CD14-positive monocyte (primary cell): ENCODE results near the gene SYT8. TPM values are rescaled to one million over a fixed set of nuclear protein-coding genes. Genes with fewer than 3 reads are reported as not detected.

Experiments
- DNase-seq, 3 donors: peaks; one replicate each; pipeline ENCODE4 v3.0.0-alpha.2; 2011 to 2022
- H2AFZ ChIP-seq: 2 replicates; pipeline ENCODE4 v1.6.0; 2012; ENCODE audit warnings: mild to moderate bottlenecking, low read depth, low read length, inconsistent platforms; ENCODE audit not compliant: insufficient read depth, poor library complexity, severe bottlenecking
- H3K27ac ChIP-seq, 2 donors: 1 replicate in 1 of 2; 2 replicates in 1 of 2; pipeline ENCODE4 v1.5.1; 2012 to 2013; ENCODE audit warnings: low read length in 2 of 2, control low read depth in 1 of 2, inconsistent platforms in 1 of 2, low read depth in 1 of 2, mild to moderate bottlenecking in 1 of 2
- H3K27me3 ChIP-seq, 2 donors: one replicate each; pipeline versions ENCODE4 v1.6.0 to v1.6.1; 2011 to 2013; ENCODE audit warnings: low read length in 2 of 2; ENCODE audit not compliant: control insufficient read depth in 2 of 2, insufficient read depth in 2 of 2
- H3K36me3 ChIP-seq, 2 donors: replicated peaks in 1 of 2; 1 replicate in 1 of 2; 2 replicates in 1 of 2; pipeline versions ENCODE4 v1.5.1 to v1.6.1; 2012 to 2013; ENCODE audit warnings: low read length in 2 of 2, control low read depth in 1 of 2, inconsistent platforms in 1 of 2, mild to moderate bottlenecking in 1 of 2; ENCODE audit not compliant: insufficient read depth in 2 of 2, control insufficient read depth in 1 of 2
- H3K4me1 ChIP-seq, 2 donors: 1 replicate in 1 of 2; 2 replicates in 1 of 2; pipeline versions ENCODE4 v1.5.1 to v1.6.1; 2012 to 2013; ENCODE audit warnings: low read length in 2 of 2, control low read depth in 1 of 2, inconsistent platforms in 1 of 2, mild to moderate bottlenecking in 1 of 2, moderate library complexity in 1 of 2; ENCODE audit not compliant: insufficient read depth in 2 of 2, control insufficient read depth in 1 of 2
- H3K4me2 ChIP-seq: replicated peaks from 2 replicates; pipeline ENCODE3; 2012; ENCODE audit warnings: low read length, moderate library complexity, mild to moderate bottlenecking; ENCODE audit not compliant: poor library complexity, severe bottlenecking; ENCODE audit errors: extremely low read depth
- H3K4me3 ChIP-seq, 3 experiments: fragments of 200-600 bp in 1 of 3; sonication (generic) in 1 of 3; replicated peaks in 1 of 3; 1 replicate in 2 of 3; 2 replicates in 1 of 3; pipeline ENCODE4 v1.5.1; 2011 to 2013; ENCODE audit warnings: low read length in 3 of 3, mild to moderate bottlenecking in 3 of 3, control low read depth in 2 of 3, low read depth in 2 of 3, inconsistent platforms in 1 of 3, moderate library complexity in 1 of 3
- H3K79me2 ChIP-seq: 2 replicates; pipeline ENCODE4 v1.6.0; 2012; ENCODE audit warnings: mild to moderate bottlenecking, control low read depth, inconsistent platforms, low read length, moderate library complexity; ENCODE audit not compliant: insufficient read depth
- H3K9ac ChIP-seq: 2 replicates; pipeline ENCODE4 v1.6.0; 2017; ENCODE audit warnings: low read length, mild to moderate bottlenecking; ENCODE audit not compliant: insufficient read depth, poor library complexity, severe bottlenecking
- H3K9me3 ChIP-seq, 2 donors: replicated peaks in 1 of 2; 1 replicate in 1 of 2; 2 replicates in 1 of 2; pipeline versions ENCODE4 v1.5.1 to v1.6.1; 2012 to 2013; ENCODE audit warnings: low read length in 2 of 2, control low read depth in 1 of 2; ENCODE audit not compliant: control insufficient read depth in 1 of 2, insufficient read depth in 1 of 2
- H4K20me1 ChIP-seq: 2 replicates; pipeline ENCODE4 v1.6.0; 2012; ENCODE audit warnings: mild to moderate bottlenecking, low read length, control low read depth, moderate library complexity; ENCODE audit not compliant: insufficient read depth
- H3K27ac Mint-ChIP-seq, 7 donors: one replicate each; pipeline ENCODE4 v1.8.0; 2020; ENCODE audit warnings: mild to moderate bottlenecking in 7 of 7, mixed read lengths in 7 of 7, moderate library complexity in 6 of 7, inconsistent platforms in 2 of 7
- H3K27me3 Mint-ChIP-seq, 3 donors: one replicate each; pipeline ENCODE4 v1.8.0; 2021 to 2022; ENCODE audit warnings: low read depth in 3 of 3, mild to moderate bottlenecking in 3 of 3, mixed read lengths in 3 of 3, moderate library complexity in 3 of 3, inconsistent platforms in 1 of 3
- H3K36me3 Mint-ChIP-seq, 2 donors: one replicate each; pipeline ENCODE4 v1.8.0; 2020; ENCODE audit warnings: mixed read lengths in 2 of 2, inconsistent platforms in 1 of 2, mild to moderate bottlenecking in 1 of 2
- H3K4me1 Mint-ChIP-seq: one replicate; pipeline ENCODE4 v1.8.0; 2020; ENCODE audit warnings: mild to moderate bottlenecking, mixed read lengths
- H3K4me3 Mint-ChIP-seq, 2 donors: one replicate each; pipeline ENCODE4 v1.8.0; 2020; ENCODE audit warnings: mild to moderate bottlenecking in 2 of 2, mixed read lengths in 2 of 2, moderate library complexity in 1 of 2
- H3K9me3 Mint-ChIP-seq, 7 donors: one replicate each; pipeline ENCODE4 v1.8.0; 2020 to 2022; ENCODE audit warnings: mixed read lengths in 7 of 7, mild to moderate bottlenecking in 6 of 7, moderate library complexity in 6 of 7, inconsistent platforms in 2 of 7
- CTCF ChIP-seq: fragments of 200-600 bp; IDR thresholded peaks from one replicate; pipeline ENCODE4 v1.8.0; 2022; ENCODE audit warnings: antibody characterized with exemption, mild to moderate bottlenecking
- WGBS: methylation state at CpG from one replicate; pipeline ENCODE4 v1.1.5; 2013; ENCODE audit warnings: missing lambda C conversion rate; ENCODE audit not compliant: insufficient coverage; 5-methylcytosine and 5-hydroxymethylcytosine counted together
- intact Hi-C, 2 donors: fragments of 100-400 bp; cut with micrococcal nuclease; formaldehyde crosslinking; loops; one replicate each; pipeline versions ENCODE4 v1.15.0 to v1.15.1; 2023
- polyA plus RNA-seq, 3 donors: library from polyadenylated mRNA; depleted of rRNA in 1 of 3; unstranded in 2 of 3; stranded (reverse) in 1 of 3; fragments of 300-500 nt in 2 of 3; fragments of >200 nt in 1 of 3; fragmentation: Illumina TruSeq in 2 of 3; gene quantifications; 1 replicate in 2 of 3; 2 replicates in 1 of 3; pipeline ENCODE4 v1.2.3, GENCODE V29; 2012 to 2021

SYT8 gene
- polyA plus RNA-seq, 3 donors, result not detected

- H3K27ac ChIP-seq, result no peak overlapping the region
- H2AFZ ChIP-seq, result no peak overlapping the region
- H4K20me1 ChIP-seq, result no peaks in the 10 kb centered on the region
- Mint-ChIP-seq H3K4me3 (peak overlapping the region in 1 of 2 donors; percentile 21), H3K27ac (peak overlapping the region; percentile 18 to 100 (median 99)), H3K27me3 (peaks cover 0 to 1% (median 0%) of the 10 kb centered on the region in 3 donors), H3K9me3 (no peaks in the 10 kb centered on the region), H3K4me1 (peaks cover 75% of the 10 kb centered on the region), H3K36me3 (peaks cover 16% of the 10 kb centered on the region in 2 donors)
- intact Hi-C loops, result loop anchor here in 1 of 2 donors (5.0 kb wide), 1 partner anchor 74 kb away; the partner anchor contains the start of gene TNNT3
- H3K36me3 ChIP-seq, result no peaks in the 10 kb centered on the region
- H3K79me2 ChIP-seq, result peaks cover 4% of the 10 kb centered on the region
- DNase-seq, result no peak
- H3K9ac ChIP-seq, result no peak overlapping the region
- H3K4me3 ChIP-seq, result no peak overlapping the region
- peaks cover 100% of the 10 kb centered on the region in 2 donors for H3K4me1 ChIP-seq
- 94% methylated on average over 5 of the region's 11 CpGs for WGBS
- no peaks in the 10 kb centered on the region for H3K9me3 ChIP-seq
- no peak for TF ChIP-seq CTCF
- no peak overlapping the region for H3K4me2 ChIP-seq
- H3K27me3 ChIP-seq, result no peaks in the 10 kb centered on the region
Observed at GRCh38 chr11:1843098-1843473, 8.3 kb downstream of the SYT8 start.

- H2AFZ ChIP-seq, result no peak overlapping the region
- Mint-ChIP-seq H3K9me3 (no peaks in the 10 kb centered on the region), H3K4me1 (peaks cover 78% of the 10 kb centered on the region), H3K27ac (peak overlapping the region; percentile 93 to 100 (median 99)), H3K36me3 (peaks cover 16 to 19% of the 10 kb centered on the region in 2 donors), H3K27me3 (peaks cover 0 to 1% (median 0%) of the 10 kb centered on the region in 3 donors), H3K4me3 (peak overlapping the region; percentile 63 to 92)
- no peak for TF ChIP-seq CTCF
- peaks cover 4% of the 10 kb centered on the region for H3K79me2 ChIP-seq
- intact Hi-C loops, result loop anchor here in 1 of 2 donors (1.0 to 5.0 kb wide), 3 partner anchors 10 to 74 kb away; partner anchors contain the start of genes LSP1 and TNNT3
- peak overlapping the region; percentile 57 for H3K4me2 ChIP-seq
- peaks cover 100% of the 10 kb centered on the region in 2 donors for H3K4me1 ChIP-seq
- H3K36me3 ChIP-seq, result no peaks in the 10 kb centered on the region
- H3K27me3 ChIP-seq, result no peaks in the 10 kb centered on the region
- DNase-seq, result no peak
- no peaks in the 10 kb centered on the region for H3K9me3 ChIP-seq
- 55% methylated on average over 8 of the region's 8 CpGs for WGBS
- H3K27ac ChIP-seq, result peak overlapping the region; percentile 93
- H3K9ac ChIP-seq, result peak overlapping the region; percentile 61
- no peaks in the 10 kb centered on the region for H4K20me1 ChIP-seq
- peak overlapping the region in 2 of 3 experiments; percentile 13 to 45 for H3K4me3 ChIP-seq
Observed at GRCh38 chr11:1843796-1844195, 9.0 kb downstream of the SYT8 start.
